NCI-H526 (cell line): ENCODE data around the gene DBT.
A peak's percentile ranks its signal among the peaks of the same experiment; 100 is the strongest.
"Not testable (repeated sequence)": the region's sequence is repeated elsewhere in the genome, so short reads cannot be mapped to it uniquely, and the experiment has no call there.

Source experiments
- DNase-seq, 2 experiments: peaks; one replicate each; lab custom pipeline; 2025; lab: John Stamatoyannopoulos, UW

The DBT gene

DNA sequence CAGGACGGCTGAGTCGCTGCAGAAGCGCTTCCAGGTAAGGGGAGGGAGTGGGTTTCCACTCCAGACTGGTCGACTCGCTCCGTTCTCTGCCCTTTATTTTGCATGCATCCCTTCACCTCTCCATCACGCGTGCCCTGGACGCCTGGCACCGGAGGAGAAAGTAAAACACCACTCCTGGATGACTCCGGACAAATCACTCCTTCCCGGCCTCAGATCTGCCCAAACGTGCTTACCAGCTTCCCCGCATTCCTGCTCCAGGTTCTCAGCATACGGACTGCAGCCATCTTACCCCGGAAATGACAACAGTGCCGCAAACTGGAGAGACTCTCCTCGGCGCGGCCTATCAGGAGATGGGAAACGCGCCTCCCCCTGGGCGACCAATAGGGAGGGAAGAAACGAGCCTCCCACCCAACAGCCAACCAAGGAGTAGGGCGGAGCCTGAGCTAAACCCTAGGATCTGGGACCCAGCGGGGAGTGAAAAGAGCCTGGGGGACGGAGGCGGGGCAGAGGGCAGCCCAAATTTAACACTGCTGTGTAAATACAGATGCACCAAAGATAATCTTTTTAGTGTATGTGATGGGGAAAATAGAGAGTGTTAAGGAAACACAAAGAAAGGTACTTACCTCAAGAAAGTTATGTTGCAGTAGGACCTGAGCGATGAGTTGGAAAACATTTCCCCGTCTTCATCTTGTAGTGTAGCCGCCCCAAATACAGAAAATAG, at the start of gene DBT:
DBT (minus strand) TSS at position 298 of the 721 bp plus-strand sequence; CDS start at position 284, 14 bp downstream.
- peak; percentile 95 to 97 for DNase-seq

DNA sequence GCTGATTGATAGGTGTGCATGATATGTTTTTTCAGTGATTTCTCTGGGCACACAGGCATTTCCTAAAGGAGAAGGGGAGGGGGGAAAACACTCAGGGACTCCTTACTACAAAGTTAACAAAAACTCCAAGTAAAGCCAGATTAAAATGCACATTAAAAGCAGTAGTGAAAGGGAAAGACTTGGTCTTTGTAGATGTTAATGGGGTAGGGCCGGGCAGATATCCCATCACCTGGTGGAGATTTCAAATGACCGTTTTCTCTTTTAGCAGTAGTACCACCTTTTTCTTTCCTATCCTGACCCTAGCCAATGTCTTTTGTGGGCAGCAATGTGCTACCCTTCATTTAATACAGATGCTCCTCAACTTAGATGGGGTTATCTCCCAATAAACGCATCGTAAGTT, 48.9 kb upstream of the DBT start:
- no peak for DNase-seq

DNA sequence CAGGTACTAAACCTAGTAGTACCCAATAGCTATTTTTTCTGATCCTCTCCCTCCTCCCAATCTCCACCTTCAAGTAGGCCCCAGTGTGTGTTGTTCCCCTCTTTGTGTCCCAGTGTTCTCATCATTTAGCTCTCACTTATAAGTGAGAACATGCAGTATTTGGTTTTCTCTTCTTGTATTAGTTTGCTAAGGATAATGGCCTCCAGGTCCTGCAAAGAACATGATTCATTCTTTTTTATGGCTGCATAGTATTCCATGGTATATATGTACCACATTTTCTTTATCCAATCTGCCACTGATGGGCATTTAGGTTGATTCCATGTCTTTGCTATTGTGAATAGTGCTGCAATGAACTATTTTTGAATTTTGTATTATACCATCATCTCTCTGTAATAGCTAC, 47.4 kb upstream of the DBT start:
- not testable (repeated sequence) for DNase-seq

DNA sequence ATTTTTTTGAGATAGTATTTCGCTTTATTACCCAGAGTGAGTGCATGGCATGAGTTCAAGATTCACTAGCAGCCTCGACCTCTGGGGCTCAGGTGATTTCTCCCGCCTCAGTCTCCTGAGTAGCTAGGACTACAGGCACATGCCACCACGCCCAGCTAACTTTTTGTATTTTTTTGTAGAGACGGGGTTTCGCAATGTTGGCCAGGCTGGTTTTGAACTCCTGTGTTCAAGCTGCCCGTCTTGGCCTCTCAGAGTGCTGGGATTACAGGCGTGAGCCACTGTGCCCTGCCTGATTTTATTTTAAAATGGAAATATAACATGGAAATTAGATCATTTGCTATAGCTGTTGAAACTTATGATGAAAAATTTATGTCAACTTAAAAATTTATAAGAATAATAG, 46.5 kb upstream of the DBT start:
- no peak for DNase-seq

DNA sequence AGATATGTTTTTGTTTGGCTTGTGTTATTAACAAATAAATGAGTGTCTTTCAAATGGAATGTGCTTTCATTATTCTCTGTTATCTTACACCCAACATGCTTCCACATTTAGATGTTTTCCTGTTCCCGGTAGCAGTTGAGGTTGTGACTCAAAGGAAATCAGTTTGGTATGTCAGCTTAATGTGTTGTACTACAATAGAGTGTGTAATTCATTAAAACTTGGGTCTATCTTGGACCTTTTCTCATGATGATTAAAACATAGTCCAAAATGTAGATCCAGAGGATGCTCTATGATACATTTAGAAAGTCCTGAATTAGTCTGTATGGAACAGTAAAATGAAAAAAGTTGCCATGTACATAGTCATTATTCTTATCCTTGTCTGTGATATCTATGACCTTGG, 43.1 kb upstream of the DBT start:
- no peak for DNase-seq

DNA sequence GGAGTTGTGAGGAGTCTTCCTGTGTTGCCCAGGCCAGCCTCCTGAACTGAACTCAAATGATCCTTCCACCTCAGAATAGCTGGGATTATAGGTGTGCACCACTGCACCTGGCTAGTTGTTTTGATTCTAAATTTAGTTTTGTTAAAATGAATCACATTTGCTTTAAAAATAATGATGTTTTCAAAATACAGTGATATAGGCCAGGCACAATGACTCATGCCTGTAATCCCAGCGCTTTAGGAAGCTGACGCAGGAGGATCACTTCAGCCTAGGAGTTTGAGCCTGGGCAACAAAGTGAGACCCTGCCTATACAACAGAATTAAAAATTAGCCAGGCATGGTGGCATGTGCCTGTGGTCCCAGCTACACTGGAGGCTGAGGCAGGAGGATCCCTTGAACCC, 40.7 kb upstream of the DBT start:
- no peak for DNase-seq

DNA sequence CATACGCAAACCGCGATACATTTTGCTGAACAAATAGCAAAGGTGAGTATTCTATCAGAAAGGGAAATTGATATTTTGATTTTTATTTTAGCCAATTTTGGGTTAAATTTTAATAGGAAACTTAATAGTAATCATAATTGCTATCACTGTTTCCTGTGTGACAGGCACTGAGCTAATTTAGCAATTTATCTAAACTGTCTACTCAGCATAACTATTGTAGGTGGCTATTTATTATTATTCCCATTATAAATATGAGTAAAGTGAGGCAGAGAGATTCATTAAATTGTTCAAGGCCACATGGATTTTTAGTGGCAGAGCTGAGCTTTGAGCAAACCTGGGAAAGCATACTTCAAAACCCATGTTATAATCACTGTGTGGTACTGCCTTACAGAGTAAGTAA, 37.5 kb upstream of the DBT start:
- no peak for DNase-seq

DNA sequence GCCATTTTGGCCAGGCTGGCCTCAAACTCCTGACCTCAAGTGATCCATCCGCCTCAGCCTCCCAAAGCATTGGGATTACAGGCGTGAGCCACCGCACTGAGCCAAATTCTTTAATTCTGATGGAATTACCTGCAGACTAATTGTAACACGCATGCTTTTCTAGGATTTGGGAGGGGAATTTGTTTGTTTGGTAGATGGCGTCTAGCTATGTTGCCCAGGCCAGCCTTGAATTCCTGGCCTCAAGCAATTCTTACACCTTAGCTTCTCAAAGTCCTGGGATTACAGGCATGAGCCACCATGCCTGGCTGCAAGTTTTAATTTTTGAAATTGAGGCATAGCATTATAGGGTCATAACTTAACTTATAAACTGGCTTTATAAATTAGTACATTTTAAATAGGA, 35.0 kb upstream of the DBT start:
- no peak for DNase-seq

DNA sequence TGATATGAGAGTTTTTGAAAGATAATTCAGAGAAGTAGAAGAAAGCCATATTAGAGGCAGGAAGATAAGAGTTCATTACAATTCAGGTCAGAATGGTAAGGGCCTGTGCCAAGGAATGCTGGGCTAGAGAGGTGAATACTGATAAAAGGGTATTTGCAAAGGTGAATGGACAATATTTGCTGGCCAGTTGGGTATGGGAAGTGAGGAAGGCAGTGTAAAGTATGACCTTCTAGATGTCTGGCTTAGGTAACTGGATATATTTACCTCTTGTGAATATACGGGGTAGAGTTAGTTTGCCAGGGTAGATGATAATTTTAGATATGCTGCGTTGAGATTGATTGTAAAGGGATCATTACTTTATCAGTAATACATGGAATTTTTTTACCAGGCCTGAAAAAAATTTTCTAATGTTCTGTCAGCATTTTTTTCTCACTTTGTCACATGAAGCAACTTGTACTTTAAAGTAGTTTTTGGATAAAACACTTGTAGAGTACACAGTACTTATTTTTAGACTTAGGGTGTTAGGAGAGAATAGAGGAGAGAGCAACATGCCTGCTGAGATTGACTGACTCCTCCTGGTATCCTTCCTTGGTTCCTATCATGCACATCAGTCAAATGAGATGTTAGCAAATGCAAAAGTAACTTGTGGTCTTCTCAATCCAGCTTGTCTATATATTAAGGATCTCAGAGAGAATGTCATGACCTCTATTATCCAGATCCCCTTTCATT, 30.5 kb upstream of the DBT start:
- DNase-seq, result no peak

DNA sequence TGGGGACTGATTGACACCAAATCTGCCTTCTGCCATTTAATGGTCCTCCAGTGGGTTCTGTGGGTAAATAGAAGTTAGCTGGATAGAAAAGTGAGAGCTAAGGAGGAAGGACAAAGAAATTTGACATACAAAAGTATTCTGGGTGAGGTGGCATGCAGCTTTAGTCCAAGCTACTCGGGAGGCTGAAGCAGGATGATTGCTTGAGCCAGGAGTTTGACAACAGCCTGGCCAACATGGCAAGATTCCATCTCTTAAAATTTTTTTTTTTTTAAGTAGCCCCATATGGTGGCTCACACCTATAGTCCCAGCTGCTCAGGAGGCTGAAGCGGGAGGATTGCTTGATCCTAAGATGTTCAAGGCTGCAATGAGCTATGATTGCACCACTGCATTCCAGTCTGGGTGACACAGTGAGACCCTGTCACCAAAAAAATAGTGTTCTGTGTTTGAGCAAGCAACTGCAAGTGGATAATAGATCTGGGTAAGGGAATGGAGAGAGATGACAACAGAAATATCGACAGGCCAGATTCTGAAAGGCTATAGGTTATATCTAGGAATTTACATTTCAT, 29.8 kb upstream of the DBT start:
- DNase-seq, result no peak

DNA sequence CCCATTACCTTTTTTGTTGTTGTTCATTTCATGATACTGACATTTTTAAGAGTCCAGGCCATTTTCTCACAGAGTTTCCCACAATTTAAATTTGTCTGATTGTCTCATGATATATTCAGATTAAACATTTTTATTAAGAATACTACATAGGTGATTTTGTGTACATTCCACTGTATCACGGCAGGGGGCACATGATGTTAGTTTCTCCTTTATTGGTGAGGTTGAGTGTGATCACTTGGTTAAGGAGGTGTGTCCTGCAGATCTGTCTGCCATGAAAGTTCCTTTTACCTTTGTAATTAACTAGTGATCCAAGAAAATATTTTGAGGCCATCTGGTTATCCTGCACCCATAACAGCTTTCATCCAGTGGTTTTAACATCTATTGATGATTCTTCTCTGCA, 28.2 kb upstream of the DBT start:
- DNase-seq, result peak in 1 of 2 experiments; percentile 2

DNA sequence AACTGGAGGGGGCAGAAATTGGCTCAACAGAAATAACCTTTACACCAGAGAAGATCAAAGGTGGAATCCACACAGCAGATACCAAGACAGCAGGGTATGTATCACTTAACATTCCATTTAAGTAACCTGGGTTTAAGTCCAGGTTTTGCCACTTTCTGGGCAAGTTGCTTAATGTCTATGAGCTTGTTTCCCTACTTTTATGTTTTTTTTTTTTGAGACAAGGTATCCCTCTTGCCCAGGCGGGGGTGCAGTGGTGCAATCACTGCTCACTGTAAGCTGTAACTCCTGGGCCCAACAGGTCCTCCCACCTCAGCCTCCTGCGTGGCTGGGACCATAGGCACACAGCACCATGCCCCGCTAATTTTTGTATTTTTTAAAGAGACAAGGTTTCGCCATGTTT, 18.6 kb upstream of the DBT start:
- no peak for DNase-seq

DNA sequence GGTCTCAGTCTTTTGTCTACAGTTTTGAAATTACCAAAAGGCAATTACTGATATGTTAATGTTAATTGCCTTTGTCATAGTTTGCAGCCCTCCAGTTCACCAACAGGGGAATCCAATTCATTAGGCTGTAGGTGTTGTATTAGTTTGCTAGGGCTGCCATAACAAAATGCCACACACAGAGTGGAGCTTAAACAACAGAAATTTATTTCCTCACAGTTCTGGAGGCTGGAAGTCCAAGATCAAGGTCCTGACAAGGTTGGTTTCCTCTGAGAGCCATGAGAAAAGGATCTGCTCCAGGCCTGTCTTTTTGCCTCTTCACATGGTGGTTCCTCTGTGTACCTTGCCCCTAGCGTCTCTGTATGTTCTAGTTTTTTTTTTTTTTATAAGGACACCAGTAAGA, 17.6 kb upstream of the DBT start:
- no peak for DNase-seq

DNA sequence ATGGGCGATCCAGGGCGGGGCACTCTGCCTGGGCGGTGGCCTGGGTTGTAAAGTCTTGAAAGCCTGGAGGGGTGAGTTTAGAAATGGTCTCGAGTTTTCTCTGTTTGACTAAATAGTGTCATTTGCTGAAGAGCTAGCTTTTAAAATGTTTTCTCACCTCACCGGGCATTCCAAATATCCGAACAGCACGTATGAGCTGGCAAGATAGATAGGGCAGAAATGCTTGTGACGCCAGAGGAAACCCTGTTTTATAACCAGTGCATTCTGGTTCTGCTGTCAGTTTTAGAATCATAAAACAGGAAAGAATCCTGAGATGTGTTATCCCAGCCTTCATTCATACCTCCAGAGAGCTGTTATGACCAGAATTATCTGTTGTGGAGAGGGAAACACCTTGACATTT, 17.1 kb upstream of the DBT start:
- no peak for DNase-seq

DNA sequence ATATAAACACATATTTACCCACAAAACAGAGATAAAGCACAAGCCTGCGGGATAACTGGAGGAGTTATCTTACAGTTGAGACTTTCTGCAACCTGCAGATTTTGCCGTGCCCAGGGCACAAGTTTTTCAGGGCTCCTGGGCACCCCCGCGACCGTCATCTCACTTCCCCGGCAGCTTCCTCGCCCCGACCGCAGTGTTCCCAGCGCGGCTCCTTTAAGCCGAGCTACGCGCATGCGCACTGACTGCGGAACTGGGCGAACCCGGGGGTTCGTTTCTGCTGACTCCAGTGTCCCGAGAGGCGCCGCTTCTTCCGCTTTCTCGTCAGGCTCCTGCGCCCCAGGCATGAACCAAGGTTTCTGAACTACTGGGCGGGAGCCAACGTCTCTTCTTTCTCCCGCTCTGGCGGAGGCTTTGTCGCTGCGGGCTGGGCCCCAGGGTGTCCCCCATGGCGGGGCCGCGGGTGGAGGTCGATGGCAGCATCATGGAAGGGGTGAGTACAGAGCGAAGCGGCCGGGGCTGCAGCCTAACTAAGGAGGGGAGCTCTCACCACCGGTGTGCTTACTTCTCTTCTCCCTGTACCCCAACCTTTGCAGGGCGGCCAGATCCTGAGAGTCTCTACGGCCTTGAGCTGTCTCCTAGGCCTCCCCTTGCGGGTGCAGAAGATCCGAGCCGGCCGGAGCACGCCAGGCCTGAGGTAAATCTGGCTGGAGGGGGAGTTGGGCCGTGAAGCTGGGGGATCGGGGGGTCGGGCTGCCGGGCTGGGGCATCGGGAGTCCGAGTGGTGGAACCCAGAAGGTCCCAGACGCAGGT, 16.5 kb upstream of the DBT start, which contains the start of gene RTCA:
RTCA (plus strand) TSS at position 286 of the 810 bp plus-strand sequence; CDS start at position 446, 160 bp downstream.
- DNase-seq, result peak; percentile 83 to 98

DNA sequence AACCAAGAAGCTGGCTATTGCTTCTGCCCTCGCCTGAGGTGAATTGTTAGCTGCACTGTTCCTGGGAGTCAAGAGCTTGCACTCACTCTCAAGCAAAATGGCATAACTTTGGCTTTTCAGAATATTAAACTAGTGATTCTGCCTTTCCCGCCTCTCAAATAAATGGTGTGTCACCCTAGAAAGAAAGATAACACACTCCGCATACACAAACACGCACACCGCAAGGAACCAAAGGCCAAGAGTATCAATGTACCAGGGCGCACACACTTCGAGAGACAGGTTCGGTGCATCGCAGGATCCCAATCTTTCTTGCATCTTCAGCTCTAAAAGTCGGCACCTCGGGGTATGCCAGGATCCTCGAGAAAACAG, 15.9 kb upstream of the DBT start:
- peak in 1 of 2 experiments; percentile 46 for DNase-seq

DNA sequence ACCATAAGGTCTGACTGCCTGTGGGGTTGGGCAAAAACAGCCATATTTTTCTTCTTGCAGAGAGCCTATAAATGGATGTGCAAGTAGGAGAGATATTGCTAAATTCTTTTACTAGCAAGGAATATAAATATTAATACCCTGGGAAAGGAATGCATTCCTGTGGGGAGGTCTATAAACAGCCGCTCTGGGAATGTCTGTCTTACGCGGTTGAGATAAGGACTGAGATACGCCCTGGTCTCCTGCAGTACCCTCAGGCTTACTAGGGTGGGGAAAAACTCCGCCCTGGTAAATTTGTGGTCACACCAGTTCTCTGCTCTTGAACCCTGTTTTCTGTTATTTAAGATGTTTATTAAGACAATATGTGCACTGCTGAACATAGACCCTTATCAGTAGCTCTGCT, 14.4 kb upstream of the DBT start:
- not testable (repeated sequence) for DNase-seq

DNA sequence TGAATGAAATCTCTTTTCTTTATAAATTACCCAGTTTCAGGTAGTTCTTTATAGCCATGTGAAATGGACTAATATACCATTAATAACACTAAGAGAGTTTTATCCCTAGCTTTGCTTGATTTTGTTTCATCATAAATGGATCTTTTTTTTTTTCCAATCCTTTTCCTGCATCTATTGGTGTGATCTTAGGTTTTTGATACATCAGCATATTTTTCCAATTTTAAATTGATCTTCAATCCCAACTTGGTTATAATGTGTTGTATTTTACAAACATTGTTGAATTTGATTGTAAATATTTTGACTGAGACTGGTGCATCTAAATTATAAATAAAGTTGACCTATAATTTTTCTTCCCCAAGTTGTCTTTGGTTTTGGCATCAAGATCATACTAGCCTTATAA, 12.1 kb upstream of the DBT start:
- no peak for DNase-seq

DNA sequence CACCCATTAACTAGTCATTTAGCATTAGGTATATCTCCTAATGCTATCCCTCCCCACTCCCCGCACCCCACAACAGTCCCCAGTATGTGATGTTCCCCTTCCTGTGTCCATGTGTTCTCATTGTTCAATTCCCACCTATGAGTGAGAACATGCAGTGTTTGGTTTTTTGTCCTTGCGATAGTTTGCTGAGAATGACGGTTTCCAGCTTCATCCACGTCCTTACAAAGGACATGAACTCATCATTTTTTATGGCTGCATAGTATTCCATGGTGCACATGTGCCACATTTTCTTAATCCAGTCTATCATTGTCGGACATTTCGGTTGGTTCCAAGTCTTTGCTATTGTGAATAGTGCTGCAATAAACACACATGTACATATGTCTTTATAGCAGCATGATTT, 8.8 kb upstream of the DBT start:
- not testable (repeated sequence) for DNase-seq

DNA sequence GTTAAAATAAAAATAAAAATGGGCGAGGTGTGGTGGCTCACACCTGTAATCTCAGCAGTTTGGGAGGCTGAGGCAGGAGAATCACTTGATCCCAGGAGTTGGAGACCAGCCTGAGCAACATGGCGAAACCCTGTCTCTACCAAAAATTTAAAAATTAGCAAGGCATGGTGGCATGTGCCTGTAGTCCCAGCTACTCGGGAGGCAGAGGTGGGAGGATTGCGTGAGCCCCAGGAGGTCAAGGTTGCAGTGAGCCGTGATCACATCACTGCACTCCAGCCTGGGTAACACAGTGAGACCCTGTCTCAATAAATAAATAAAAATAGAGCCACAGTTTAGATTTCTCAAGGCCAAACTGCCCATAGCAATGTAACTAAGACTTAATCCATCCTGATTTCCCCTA, 6.6 kb upstream of the DBT start:
- not testable (repeated sequence) for DNase-seq

DNA sequence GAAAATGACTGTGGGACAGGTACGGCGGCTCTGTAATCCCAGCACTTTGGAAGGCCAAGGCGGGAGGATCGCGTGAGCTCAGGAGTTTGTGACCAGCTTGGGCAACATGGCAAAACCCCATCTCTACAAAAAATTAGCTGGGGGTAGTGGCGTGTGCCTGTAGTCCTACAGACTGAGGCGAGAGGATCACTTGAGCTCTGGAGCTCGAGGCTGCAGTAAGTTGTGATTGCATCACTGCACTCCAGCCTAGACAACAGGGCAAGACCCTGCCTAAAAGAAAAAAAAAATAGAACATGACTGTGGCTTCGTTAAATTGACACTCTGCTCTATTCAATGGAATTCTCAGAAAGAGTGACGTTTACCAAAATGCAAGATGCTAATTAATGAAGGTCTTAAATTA, 3.9 kb upstream of the DBT start:
- no peak for DNase-seq

DNA sequence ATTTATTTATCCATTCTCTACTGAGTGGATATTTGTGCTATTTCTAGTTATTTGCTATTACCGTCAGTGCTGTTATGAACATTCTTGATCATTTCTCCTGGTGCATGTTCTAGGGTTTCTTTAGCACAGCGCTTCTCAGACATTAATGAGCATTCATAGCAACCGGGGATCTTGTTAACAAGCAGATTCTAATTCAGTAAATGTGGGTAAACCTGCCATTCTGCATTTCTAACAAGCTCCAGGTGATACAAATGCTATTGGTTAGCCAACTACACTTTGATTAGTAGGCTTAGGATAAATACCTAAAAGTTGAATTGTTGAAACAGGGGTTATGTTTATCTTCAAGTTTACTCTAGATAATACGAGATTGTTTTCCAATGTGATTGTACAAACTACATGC, 3.3 kb upstream of the DBT start:
- no peak for DNase-seq
